Panc1 (cell line): ENCODE measurements around the gene TRIM28.
A peak's percentile ranks its signal among the peaks of the same experiment; 100 is the strongest.

Experiments
- CTCF ChIP-seq: fragments of 450-650 bp; IDR thresholded peaks from 2 replicates; pipeline ENCODE4 v1.5.1; 2017; ENCODE audit warnings: mild to moderate bottlenecking
- POLR2AphosphoS5 ChIP-seq: IDR thresholded peaks from 2 replicates; pipeline ENCODE4 v1.6.1; 2012; ENCODE audit warnings: mild to moderate bottlenecking, low read depth, low read length, moderate library complexity
- SIN3A ChIP-seq: IDR thresholded peaks from 2 replicates; pipeline ENCODE4 v1.6.1; 2012; ENCODE audit warnings: low read depth, mild to moderate bottlenecking, low read length, moderate library complexity, borderline replicate concordance; ENCODE audit not compliant: insufficient read depth

GRCh38 chr19:58550362-58551122, 6.7 kb downstream of the TRIM28 start:
- no peak for TF ChIP-seq CTCF
- TF ChIP-seq POLR2AphosphoS5 = peak; percentile 8; the same call in 1 of the 2 replicates
- TF ChIP-seq SIN3A = no peak
